Gastrocnemius medialis (tissue), 4 donors: ENCODE data around the gene PDIA2.

ENCODE experiments used
- CTCF ChIP-seq, 5 experiments: fragments of 450-650 bp in 3 of 5; fragments of 200-600 bp in 2 of 5; sonication (generic) in 2 of 5; IDR thresholded peaks in 4 of 5; conservative IDR thresholded peaks in 1 of 5; 1 replicate in 4 of 5; 2 replicates in 1 of 5; pipeline ENCODE4 v1.5.1; 2016 to 2019; ENCODE audit warnings: antibody characterized with exemption in 5 of 5, mild to moderate bottlenecking in 3 of 5, moderate library complexity in 3 of 5
- POLR2A ChIP-seq, 2 donors: fragments of 450-650 bp; IDR thresholded peaks; one replicate each; pipeline ENCODE4 v1.6.1; 2017; ENCODE audit warnings: antibody characterized with exemption in 2 of 2, mild to moderate bottlenecking in 2 of 2, moderate library complexity in 2 of 2

- TF ChIP-seq CTCF (IDR thresholded peaks at IDR 0.05 in 4 of 5, conservative IDR thresholded peaks at IDR 0.05 in 1 of 5) (no peak), POLR2A (IDR thresholded peaks at IDR 0.05) (no peak)
Observed at GRCh38 chr16:280005-280460, 2.9 kb upstream of the PDIA2 start.
